DND-41 (cell line): ENCODE results near the gene CCNY.

Source experiments
- ATAC-seq: fragments of 200-7000 bp; cut with Tn5 transposase; 3 replicates; pipeline ENCODE4 v1.9.1; 2021; ENCODE audit warnings: low read depth; ENCODE audit not compliant: insufficient read depth
- DNase-seq: peaks from one replicate; pipeline ENCODE4 v3.0.0-alpha.2; 2020
- H2AFZ ChIP-seq: 2 replicates; pipeline ENCODE4 v1.6.0; 2012; ENCODE audit warnings: low read depth, low read length
- H3K27ac ChIP-seq: 2 replicates; pipeline ENCODE4 v1.5.1; 2012; ENCODE audit warnings: low read length, inconsistent platforms
- H3K27me3 ChIP-seq: fragments of 200-600 bp; sonication (generic); 2 replicates; pipeline ENCODE4 v1.6.0; 2012; ENCODE audit warnings: low read length, mild to moderate bottlenecking, inconsistent platforms; ENCODE audit not compliant: insufficient read depth, poor library complexity
- H3K36me3 ChIP-seq: 2 replicates; pipeline ENCODE4 v1.5.1; 2012; ENCODE audit warnings: low read length, inconsistent platforms; ENCODE audit not compliant: insufficient read depth
- H3K4me1 ChIP-seq: 2 replicates; pipeline ENCODE4 v1.5.1; 2012; ENCODE audit warnings: mild to moderate bottlenecking, low read length; ENCODE audit not compliant: insufficient read depth
- H3K4me2 ChIP-seq: 2 replicates; pipeline ENCODE4 v1.6.0; 2012; ENCODE audit warnings: mild to moderate bottlenecking, moderate library complexity, low read length, inconsistent platforms; ENCODE audit not compliant: insufficient read depth
- H3K4me3 ChIP-seq, 2 experiments: fragments of 200-600 bp in 1 of 2; shearing (Covaris generic) in 1 of 2; 2 replicates each; pipeline ENCODE4 v1.5.1; 2012 to 2016; ENCODE audit warnings: inconsistent platforms in 2 of 2, low read length in 2 of 2, mild to moderate bottlenecking in 2 of 2, low read depth in 1 of 2, moderate library complexity in 1 of 2
- H3K79me2 ChIP-seq: 2 replicates; pipeline ENCODE4 v1.6.0; 2012; ENCODE audit warnings: low read length, inconsistent platforms; ENCODE audit not compliant: insufficient read depth
- H3K9ac ChIP-seq: 2 replicates; pipeline ENCODE4 v1.6.0; 2012; ENCODE audit warnings: low read depth, mild to moderate bottlenecking, inconsistent platforms, low read length, moderate library complexity
- H3K9me3 ChIP-seq: 2 replicates; pipeline ENCODE4 v1.5.1; 2012; ENCODE audit warnings: low read length, moderate library complexity, mild to moderate bottlenecking, inconsistent platforms; ENCODE audit not compliant: insufficient read depth, severe bottlenecking
- H4K20me1 ChIP-seq: 2 replicates; pipeline ENCODE4 v1.6.0; 2012; ENCODE audit warnings: low read length; ENCODE audit not compliant: insufficient read depth
- EZH2 ChIP-seq: IDR thresholded peaks from 3 replicates; pipeline ENCODE4 v1.6.1; 2012; ENCODE audit warnings: borderline replicate concordance, low read depth, mild to moderate bottlenecking, moderate library complexity, low read length, inconsistent platforms; ENCODE audit not compliant: severe bottlenecking
- TF ChIP-seq, protein P1 (sequence below): IDR thresholded peaks from 2 replicates; pipeline ENCODE4 v1.5.1; 2012; ENCODE audit warnings: borderline replicate concordance, low read length, moderate library complexity, mild to moderate bottlenecking; ENCODE audit not compliant: poor library complexity, severe bottlenecking; ENCODE audit errors: extremely low read depth

Gene CCNY

DNA sequence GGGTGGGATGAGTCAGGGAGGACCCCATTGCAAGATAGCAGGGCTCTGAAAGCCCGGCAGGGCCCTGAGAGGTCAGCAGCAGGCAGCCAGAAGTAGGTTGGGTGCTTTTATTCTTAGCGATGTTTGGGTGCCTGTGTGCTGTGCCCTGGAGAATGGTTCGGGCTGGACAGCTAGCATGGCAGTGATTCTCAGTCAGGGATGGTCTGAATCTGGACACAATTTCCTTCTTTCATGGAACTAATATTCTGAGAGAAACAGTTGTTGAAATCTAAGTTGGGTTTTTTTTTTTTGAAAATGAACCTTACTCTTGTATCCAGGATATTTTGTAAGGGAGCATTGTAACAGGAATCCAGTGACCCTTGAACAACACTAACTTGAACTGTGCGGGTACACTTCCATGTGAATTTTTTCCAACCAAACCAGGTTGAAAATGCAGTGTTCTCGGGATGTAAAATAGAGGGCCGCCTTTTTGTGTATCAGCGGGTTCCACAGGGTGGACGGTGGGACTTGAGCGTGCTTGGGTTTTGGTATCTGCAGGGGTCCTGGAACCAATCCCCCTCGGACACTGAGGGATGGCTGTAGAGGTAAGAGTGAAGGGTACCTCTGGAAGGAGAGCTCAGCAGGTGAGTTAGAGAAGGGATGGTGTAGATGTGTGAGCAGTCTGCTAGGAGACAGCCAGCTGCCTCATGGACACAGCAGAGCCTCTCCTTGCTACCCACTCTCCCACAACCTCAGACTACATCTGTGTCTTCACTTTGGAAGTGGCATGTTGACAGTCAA is 12.5 kb downstream of the CCNY start:
- H4K20me1 ChIP-seq: peaks cover 80% of the 10 kb centered on the region
- no peaks in the 10 kb centered on the region for H3K27me3 ChIP-seq
- H3K9me3 ChIP-seq: no peaks in the 10 kb centered on the region
- H3K4me2 ChIP-seq: no peak overlapping the region
- no peak for TF ChIP-seq EZH2
- DNase-seq (no peak), ATAC-seq (no peak)
- peaks cover 93% of the 10 kb centered on the region for H3K79me2 ChIP-seq
- peaks cover 10% of the 10 kb centered on the region for H3K4me1 ChIP-seq
- no peak overlapping the region for H2AFZ ChIP-seq
- H3K4me3 ChIP-seq: no peak overlapping the region
- H3K27ac ChIP-seq: no peak overlapping the region
- no peak overlapping the region for H3K9ac ChIP-seq
- no peaks in the 10 kb centered on the region for H3K36me3 ChIP-seq

GRCh38 chr10:35349389-35349915 is 13.1 kb downstream of the CCNY start:
- no peaks in the 10 kb centered on the region for H3K27me3 ChIP-seq
- no peak overlapping the region for H2AFZ ChIP-seq
- H4K20me1 ChIP-seq: peaks cover 82% of the 10 kb centered on the region
- H3K36me3 ChIP-seq: no peaks in the 10 kb centered on the region
- no peaks in the 10 kb centered on the region for H3K9me3 ChIP-seq
- H3K9ac ChIP-seq: no peak overlapping the region
- DNase-seq: no peak
- H3K4me1 ChIP-seq: peaks cover 10% of the 10 kb centered on the region
- no peak for TF ChIP-seq EZH2
- TF ChIP-seq, protein P1, sequence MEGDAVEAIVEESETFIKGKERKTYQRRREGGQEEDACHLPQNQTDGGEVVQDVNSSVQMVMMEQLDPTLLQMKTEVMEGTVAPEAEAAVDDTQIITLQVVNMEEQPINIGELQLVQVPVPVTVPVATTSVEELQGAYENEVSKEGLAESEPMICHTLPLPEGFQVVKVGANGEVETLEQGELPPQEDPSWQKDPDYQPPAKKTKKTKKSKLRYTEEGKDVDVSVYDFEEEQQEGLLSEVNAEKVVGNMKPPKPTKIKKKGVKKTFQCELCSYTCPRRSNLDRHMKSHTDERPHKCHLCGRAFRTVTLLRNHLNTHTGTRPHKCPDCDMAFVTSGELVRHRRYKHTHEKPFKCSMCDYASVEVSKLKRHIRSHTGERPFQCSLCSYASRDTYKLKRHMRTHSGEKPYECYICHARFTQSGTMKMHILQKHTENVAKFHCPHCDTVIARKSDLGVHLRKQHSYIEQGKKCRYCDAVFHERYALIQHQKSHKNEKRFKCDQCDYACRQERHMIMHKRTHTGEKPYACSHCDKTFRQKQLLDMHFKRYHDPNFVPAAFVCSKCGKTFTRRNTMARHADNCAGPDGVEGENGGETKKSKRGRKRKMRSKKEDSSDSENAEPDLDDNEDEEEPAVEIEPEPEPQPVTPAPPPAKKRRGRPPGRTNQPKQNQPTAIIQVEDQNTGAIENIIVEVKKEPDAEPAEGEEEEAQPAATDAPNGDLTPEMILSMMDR: no peak
- no peak for ATAC-seq
- H3K4me2 ChIP-seq: no peak overlapping the region
- H3K27ac ChIP-seq: no peak overlapping the region
- peaks cover 94% of the 10 kb centered on the region for H3K79me2 ChIP-seq
- H3K4me3 ChIP-seq: no peak overlapping the region

GRCh38 chr10:35351021-35351420 is 14.7 kb downstream of the CCNY start:
- peaks cover 97% of the 10 kb centered on the region for H3K79me2 ChIP-seq
- peaks cover 79% of the 10 kb centered on the region for H4K20me1 ChIP-seq
- DNase-seq: no peak
- no peak overlapping the region for H2AFZ ChIP-seq
- H3K27ac ChIP-seq: no peak overlapping the region
- H3K4me2 ChIP-seq: no peak overlapping the region
- ATAC-seq: no peak
- H3K9me3 ChIP-seq: no peaks in the 10 kb centered on the region
- H3K36me3 ChIP-seq: no peaks in the 10 kb centered on the region
- TF ChIP-seq EZH2: no peak
- TF ChIP-seq, protein P1: no peak
- no peak overlapping the region for H3K4me3 ChIP-seq
- H3K4me1 ChIP-seq: peaks cover 13% of the 10 kb centered on the region
- no peaks in the 10 kb centered on the region for H3K27me3 ChIP-seq
- no peak overlapping the region for H3K9ac ChIP-seq

GRCh38 chr10:35352097-35352496 is 15.8 kb downstream of the CCNY start:
- Histone ChIP-seq H3K9ac (no peak overlapping the region), H3K36me3 (no peaks in the 10 kb centered on the region), H3K27ac (no peak overlapping the region), H3K79me2 (peaks cover 96% of the 10 kb centered on the region), H3K4me3 (no peak overlapping the region), H4K20me1 (peaks cover 80% of the 10 kb centered on the region), H3K9me3 (no peaks in the 10 kb centered on the region), H3K27me3 (no peaks in the 10 kb centered on the region), H3K4me1 (peaks cover 21% of the 10 kb centered on the region), H3K4me2 (no peak overlapping the region), H2AFZ (no peak overlapping the region)
- no peak for DNase-seq
- TF ChIP-seq EZH2: no peak
- TF ChIP-seq, protein P1: no peak
- ATAC-seq: no peak
